LHCN-M2 (cell line): ENCODE data around the gene CXCR1. TPM values are rescaled to one million over a fixed set of nuclear protein-coding genes. Genes with fewer than 3 reads are reported as not detected.

Experiments used
- total RNA-seq: library from RNA; depleted of rRNA; stranded (reverse); fragments of >200 nt; gene quantifications from 2 replicates; pipeline ENCODE4 v1.2.3, GENCODE V29; 2014; rRNA removed

The CXCR1 gene
- total RNA-seq, 1 experiment from 2014 or later, result not detected

Other genes with a start within 250 kb of the CXCR1 start
- gene TNS1, start 164.0 kb downstream of the CXCR1 start, total RNA-seq, result 47.8 and 53.4 TPM in 2 replicates
- not detected in 2 replicates for gene RUFY4, start 97.7 kb downstream of the CXCR1 start, total RNA-seq
- gene CXCR2, start 40.9 kb downstream of the CXCR1 start, total RNA-seq, result not detected in 2 replicates
- gene ARPC2, start 50.2 kb upstream of the CXCR1 start, total RNA-seq, result 499 and 526 TPM in 2 replicates
- 0.06 TPM in 1 of 2 replicates, not detected in the other for gene GPBAR1, start 94.1 kb upstream of the CXCR1 start, total RNA-seq
- gene AAMP, start 103.2 kb upstream of the CXCR1 start, total RNA-seq, result 168 and 170 TPM in 2 replicates
- 39.6 and 54.2 TPM in 2 replicates for gene PNKD, start 103.6 kb upstream of the CXCR1 start, total RNA-seq
- gene TMBIM1, start 125.5 kb upstream of the CXCR1 start, total RNA-seq, result 148 and 158 TPM in 2 replicates
- gene CATIP, start 189.9 kb upstream of the CXCR1 start, total RNA-seq, result not detected in 2 replicates
- 0.11 and 0.13 TPM in 2 replicates for gene SLC11A1, start 215.3 kb upstream of the CXCR1 start, total RNA-seq
- 69.7 and 74.1 TPM in 2 replicates for gene CTDSP1, start 232.9 kb upstream of the CXCR1 start, total RNA-seq